Immature natural killer cell (primary cell): ENCODE results near the gene VWA8. TPM values are rescaled to one million over a fixed set of nuclear protein-coding genes. Genes with fewer than 3 reads are reported as not detected.

Experiments
- DNase-seq, 3 donors: peaks; one replicate each; pipeline ENCODE4 v3.0.0; 2022; ENCODE audit warnings: mixed read lengths in 1 of 3
- H3K27ac Mint-ChIP-seq, 6 donors: one replicate each; pipeline ENCODE4 v1.8.0; 2020; ENCODE audit warnings: mixed read lengths in 6 of 6, mild to moderate bottlenecking in 5 of 6, inconsistent platforms in 4 of 6, moderate library complexity in 3 of 6
- H3K27me3 Mint-ChIP-seq, 3 donors: one replicate each; pipeline ENCODE4 v1.8.0; 2020 to 2021; ENCODE audit warnings: low read depth in 3 of 3, mild to moderate bottlenecking in 3 of 3, mixed read lengths in 3 of 3, moderate library complexity in 3 of 3, inconsistent platforms in 1 of 3
- H3K36me3 Mint-ChIP-seq, 3 donors: one replicate each; pipeline ENCODE4 v1.8.0; 2020; ENCODE audit warnings: mixed read lengths in 3 of 3, inconsistent platforms in 2 of 3, mild to moderate bottlenecking in 2 of 3
- H3K4me1 Mint-ChIP-seq, 2 donors: one replicate each; pipeline ENCODE4 v1.8.0; 2020; ENCODE audit warnings: inconsistent platforms in 2 of 2, mild to moderate bottlenecking in 2 of 2, mixed read lengths in 2 of 2, moderate library complexity in 1 of 2
- H3K4me3 Mint-ChIP-seq, 5 donors: one replicate each; pipeline ENCODE4 v1.8.0; 2020; ENCODE audit warnings: mild to moderate bottlenecking in 5 of 5, mixed read lengths in 5 of 5, inconsistent platforms in 3 of 5, moderate library complexity in 3 of 5
- H3K9me3 Mint-ChIP-seq, 6 donors: one replicate each; pipeline ENCODE4 v1.8.0; 2020; ENCODE audit warnings: mild to moderate bottlenecking in 6 of 6, mixed read lengths in 6 of 6, inconsistent platforms in 4 of 6, moderate library complexity in 3 of 6
- polyA plus RNA-seq, 3 donors: library from polyadenylated mRNA; unstranded; fragments of 300-500 nt; fragmentation: Illumina TruSeq; gene quantifications; one replicate each; pipeline ENCODE4 v1.2.3, GENCODE V29; 2021

The VWA8 gene
- polyA plus RNA-seq, 3 donors from 2014 or later = 3.0 to 4.9 (median 3.2) TPM

DNA sequence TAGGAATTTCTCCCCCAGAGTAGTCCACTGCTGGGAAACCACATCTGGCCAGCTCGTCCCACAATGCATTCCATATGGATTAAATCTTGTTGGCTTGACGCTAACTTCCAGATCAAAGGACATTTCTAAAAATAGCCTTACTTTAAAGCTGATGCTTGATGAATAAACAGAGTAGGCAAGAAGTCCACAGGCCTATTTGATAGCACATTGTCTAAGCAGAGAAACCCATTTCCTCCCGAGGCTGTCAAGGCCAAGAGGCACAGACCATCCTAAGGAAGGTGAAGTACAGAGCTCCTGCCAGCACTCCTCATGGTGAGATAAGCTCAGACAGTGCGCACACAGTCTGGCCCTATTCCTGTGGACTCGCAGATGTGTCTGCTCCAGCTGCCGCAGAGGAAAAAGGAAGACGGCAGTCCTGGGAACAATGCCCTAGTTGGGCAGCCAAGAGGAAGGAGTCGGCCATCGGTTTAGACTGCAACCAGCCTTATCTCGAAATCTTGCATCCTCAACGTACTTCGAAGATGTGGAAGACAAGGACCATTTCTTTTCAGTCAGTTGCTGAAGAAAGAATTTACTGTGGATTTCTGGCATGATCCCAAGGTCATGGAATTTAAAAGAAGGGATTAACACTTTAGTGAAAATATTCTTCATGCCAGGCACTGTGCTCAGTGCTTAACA is 346.8 kb downstream of the VWA8 start:
- H3K27ac Mint-ChIP-seq = no peak overlapping the region

DNA sequence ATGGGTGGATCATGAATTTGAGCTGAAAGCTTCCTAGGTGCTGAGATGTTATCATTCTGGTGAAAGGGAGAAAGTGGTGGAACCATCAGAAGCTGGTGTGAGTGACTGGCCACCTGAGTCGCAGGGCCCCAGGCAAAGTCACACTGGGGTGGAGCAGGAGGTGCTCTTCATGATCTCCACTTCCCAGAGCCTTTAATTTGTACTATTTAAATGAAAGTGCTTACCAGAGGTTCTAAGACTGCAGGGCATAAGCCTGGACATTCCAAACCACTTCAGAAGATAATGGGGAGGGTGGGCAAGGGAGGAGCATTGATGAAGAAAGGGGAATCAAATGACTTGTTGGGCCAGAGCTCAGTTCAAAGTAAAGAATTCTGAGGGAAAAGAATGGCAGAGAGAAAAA is 347.4 kb downstream of the VWA8 start:
- H3K4me3 Mint-ChIP-seq = no peak overlapping the region
- DNase-seq = no peak
- H3K27ac Mint-ChIP-seq = no peak overlapping the region
- H3K27me3 Mint-ChIP-seq = no peaks in the 10 kb centered on the region
- H3K4me1 Mint-ChIP-seq = no peaks in the 10 kb centered on the region
- peaks cover 31 to 43% (median 33%) of the 10 kb centered on the region in 3 donors for H3K36me3 Mint-ChIP-seq
- no peaks in the 10 kb centered on the region for H3K9me3 Mint-ChIP-seq

More for the DNA sequence above, 346.8 kb downstream of the VWA8 start:
- Mint-ChIP-seq H3K36me3 (peaks cover 25 to 38% (median 30%) of the 10 kb centered on the region in 3 donors), H3K9me3 (no peaks in the 10 kb centered on the region), H3K4me3 (no peak overlapping the region), H3K27me3 (no peaks in the 10 kb centered on the region), H3K4me1 (no peaks in the 10 kb centered on the region)
- DNase-seq = no peak

DNA sequence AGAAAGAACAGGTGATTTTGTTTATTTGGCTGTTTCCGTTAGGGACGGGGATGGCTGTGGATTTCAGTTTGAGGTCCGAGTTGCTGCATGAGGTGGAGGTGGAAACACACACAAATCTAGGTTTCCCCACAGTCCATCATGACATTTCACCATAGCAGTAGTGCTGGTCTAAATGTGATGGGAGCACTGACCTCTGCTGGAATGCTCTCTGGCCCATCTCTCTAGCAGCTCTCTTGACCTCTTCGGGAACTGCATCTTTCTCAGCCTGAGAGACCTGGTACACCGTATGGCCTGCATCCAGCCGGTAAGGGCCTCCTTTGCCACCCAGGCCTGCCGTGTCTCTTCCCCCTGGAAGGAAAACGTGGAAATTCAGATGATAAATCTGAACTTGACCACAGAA is 349.5 kb downstream of the VWA8 start:
- H3K4me1 Mint-ChIP-seq = no peaks in the 10 kb centered on the region
- peaks cover 31 to 47% (median 34%) of the 10 kb centered on the region in 3 donors for H3K36me3 Mint-ChIP-seq
- H3K9me3 Mint-ChIP-seq = no peaks in the 10 kb centered on the region
- no peak overlapping the region for H3K4me3 Mint-ChIP-seq
- H3K27ac Mint-ChIP-seq = no peak overlapping the region
- no peaks in the 10 kb centered on the region for H3K27me3 Mint-ChIP-seq
- no peak for DNase-seq

DNA sequence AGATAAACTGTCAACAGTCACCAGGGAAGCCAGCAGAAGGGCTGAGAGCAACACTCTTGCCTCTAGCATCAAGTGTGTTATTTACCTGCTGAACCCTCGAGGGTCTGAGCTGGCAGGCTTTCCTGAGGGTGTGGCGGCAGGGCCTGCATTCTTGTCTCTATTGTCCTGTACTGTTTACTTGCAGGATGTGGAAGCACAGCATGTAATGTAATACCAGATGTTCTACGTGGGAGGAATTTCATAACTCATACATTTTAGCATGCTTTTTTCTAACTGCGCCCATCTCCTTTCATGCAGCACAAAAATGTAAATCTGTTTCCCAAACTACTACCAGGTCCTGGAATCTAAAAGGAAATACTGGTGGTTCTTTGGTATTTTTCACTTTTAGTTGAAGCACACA is 350.5 kb downstream of the VWA8 start:
- H3K27ac Mint-ChIP-seq = peak overlapping the region in 1 of 6 donors; percentile 7
- H3K4me1 Mint-ChIP-seq = no peaks in the 10 kb centered on the region
- no peak for DNase-seq
- no peak overlapping the region for H3K4me3 Mint-ChIP-seq
- peaks cover 34 to 49% (median 39%) of the 10 kb centered on the region in 3 donors for H3K36me3 Mint-ChIP-seq
- peaks cover 0 to 1% (median 0%) of the 10 kb centered on the region in 3 donors for H3K27me3 Mint-ChIP-seq
- H3K9me3 Mint-ChIP-seq = no peaks in the 10 kb centered on the region

DNA sequence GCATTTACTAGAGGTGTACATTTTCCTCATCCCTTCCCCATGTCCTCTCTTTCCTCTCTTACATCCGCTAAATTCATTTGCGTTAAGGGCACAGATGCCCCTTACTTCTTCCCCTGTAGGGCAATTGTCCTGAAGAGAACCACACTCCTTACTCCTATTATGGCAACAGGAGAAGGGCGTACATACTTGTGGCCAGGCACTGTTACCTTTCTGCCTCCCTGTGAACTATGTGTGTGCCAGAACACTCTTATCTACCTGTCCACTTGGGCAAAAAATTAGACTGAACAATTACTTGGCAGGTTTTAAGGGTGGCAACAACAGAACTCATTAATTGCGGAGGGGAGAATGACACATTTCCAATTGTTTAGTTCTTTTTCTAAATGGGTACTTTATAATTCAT is 351.1 kb downstream of the VWA8 start:
- Mint-ChIP-seq H3K4me1 (no peaks in the 10 kb centered on the region), H3K4me3 (no peak overlapping the region), H3K9me3 (no peaks in the 10 kb centered on the region), H3K27me3 (peaks cover 0 to 1% (median 0%) of the 10 kb centered on the region in 3 donors), H3K36me3 (peaks cover 36 to 51% (median 39%) of the 10 kb centered on the region in 3 donors), H3K27ac (no peak overlapping the region)
- no peak for DNase-seq

DNA sequence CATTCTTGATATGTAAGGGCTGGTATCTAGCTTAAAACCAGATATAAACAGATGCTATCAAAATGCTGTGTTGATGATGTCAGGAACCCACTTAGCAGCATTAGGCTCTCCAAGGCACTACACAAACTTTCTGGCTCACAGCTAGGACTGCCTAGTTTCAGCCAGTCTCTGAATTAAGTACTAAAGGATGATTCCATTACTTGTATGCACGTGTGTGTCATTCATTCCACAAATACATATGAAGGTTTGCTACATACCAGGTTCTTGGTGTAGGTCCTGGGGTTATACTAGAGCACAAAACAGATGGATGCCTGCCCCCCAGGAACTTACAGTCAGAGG is 352.1 kb downstream of the VWA8 start:
- Mint-ChIP-seq H3K9me3 (no peaks in the 10 kb centered on the region), H3K27me3 (peaks cover 0 to 3% (median 0%) of the 10 kb centered on the region in 3 donors), H3K36me3 (peaks cover 35 to 52% (median 37%) of the 10 kb centered on the region in 3 donors), H3K4me1 (no peaks in the 10 kb centered on the region), H3K4me3 (no peak overlapping the region), H3K27ac (no peak overlapping the region)
- no peak for DNase-seq

DNA sequence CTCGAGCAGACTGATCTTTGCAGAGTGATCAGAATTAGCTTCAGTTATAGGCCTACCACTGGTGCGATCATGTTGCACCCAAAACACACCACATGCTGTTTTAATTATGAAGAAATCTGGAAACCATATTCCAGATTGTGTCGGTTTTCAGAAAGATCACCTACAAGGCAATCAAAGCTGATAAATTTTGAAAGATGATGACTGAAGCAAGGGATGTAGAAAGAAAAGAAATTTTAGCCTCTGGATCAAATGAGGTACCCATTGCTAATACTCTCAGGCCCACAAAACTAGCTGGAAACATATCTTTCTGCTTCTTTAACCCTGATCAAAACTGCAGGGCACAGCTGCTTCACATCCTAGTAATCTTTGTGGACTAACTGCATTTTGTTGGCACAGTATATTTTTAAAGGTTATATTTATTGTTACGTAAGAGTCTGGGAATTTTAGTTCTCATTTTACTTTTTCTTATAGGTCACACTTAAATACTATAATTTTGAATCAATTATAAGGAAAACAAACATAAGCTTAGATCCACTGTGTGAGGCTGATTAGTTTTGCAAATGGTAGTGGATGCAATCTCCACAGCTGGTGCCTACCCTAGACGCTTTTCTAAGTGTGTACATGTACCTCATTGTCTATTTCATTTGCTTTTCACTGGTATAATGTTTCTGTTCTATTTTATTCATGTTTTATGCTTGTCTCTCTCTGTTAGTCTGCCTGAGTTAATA is 352.6 kb downstream of the VWA8 start:
- no peaks in the 10 kb centered on the region for H3K4me1 Mint-ChIP-seq
- no peak for DNase-seq
- H3K9me3 Mint-ChIP-seq = no peaks in the 10 kb centered on the region
- H3K27ac Mint-ChIP-seq = no peak overlapping the region
- H3K27me3 Mint-ChIP-seq = peaks cover 0 to 3% (median 0%) of the 10 kb centered on the region in 3 donors
- H3K36me3 Mint-ChIP-seq = peaks cover 34 to 54% (median 37%) of the 10 kb centered on the region in 3 donors
- no peak overlapping the region for H3K4me3 Mint-ChIP-seq

DNA sequence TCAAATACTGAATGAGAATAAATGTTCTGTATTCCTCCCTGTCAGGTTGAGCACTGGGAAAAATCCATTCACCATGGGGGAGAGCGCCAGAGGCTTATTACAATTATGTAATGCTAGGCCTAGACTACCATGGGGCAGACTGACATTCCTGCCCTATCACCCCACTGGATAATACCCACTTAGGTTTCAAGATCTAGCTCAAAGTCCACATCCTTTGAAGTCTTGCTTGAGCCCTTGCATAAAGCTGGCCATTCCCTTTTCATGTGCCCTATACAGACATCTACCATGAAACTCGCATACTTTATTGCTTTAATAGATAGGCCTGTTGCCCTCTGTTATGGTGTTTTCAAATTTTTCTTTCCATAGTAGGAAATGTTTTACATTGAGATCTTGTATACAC is 354.3 kb downstream of the VWA8 start:
- no peak for DNase-seq
- Mint-ChIP-seq H3K9me3 (no peaks in the 10 kb centered on the region), H3K4me3 (no peak overlapping the region), H3K36me3 (peaks cover 34 to 50% (median 38%) of the 10 kb centered on the region in 3 donors), H3K4me1 (no peaks in the 10 kb centered on the region), H3K27me3 (peaks cover 0 to 3% (median 0%) of the 10 kb centered on the region in 3 donors), H3K27ac (no peak overlapping the region)

DNA sequence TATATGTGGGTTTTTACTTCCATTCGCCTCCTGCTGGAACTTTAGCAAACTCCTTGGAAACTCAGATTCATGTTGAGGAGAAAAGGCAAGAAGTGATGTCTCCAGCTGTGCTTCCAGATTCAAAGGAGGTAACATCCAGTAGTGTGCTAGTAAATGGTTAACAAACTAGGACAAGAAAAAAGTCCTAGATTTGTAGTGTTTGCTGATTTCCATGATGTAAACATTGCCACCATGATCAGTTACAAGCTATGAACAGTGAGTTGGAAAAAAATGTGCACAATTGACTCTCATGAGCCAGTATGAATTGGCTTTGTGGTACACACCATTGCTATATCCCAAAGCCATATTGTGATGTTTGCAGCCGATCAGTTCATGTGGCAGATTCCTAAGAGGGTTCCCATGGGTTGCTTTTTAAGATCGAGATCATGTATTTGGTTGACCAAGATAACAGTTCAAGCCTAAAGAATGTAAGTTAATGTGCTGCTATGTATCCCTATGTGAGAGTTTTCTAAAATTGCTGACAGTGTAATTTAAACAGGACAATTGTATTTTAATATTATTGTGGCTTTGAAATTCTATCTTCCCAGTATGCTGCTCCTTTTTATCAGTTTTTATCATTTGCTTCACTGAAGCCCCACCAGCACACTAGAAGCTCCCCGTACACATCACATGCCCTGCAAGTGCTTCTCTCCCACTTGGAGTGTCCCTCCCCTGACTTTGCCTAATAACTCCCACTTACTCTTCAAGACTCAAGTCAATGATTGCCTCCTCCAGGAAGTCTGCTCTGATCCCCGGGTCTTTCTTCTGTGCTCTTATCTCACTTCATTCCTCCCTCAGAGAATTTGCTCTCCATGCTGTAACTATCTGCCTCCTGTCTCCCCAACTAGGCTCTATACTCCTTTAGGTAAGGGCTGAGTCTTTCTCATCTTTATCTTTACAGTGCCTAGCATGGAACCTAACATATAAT is 355.3 kb downstream of the VWA8 start:
- no peak overlapping the region for H3K27ac Mint-ChIP-seq

DNA sequence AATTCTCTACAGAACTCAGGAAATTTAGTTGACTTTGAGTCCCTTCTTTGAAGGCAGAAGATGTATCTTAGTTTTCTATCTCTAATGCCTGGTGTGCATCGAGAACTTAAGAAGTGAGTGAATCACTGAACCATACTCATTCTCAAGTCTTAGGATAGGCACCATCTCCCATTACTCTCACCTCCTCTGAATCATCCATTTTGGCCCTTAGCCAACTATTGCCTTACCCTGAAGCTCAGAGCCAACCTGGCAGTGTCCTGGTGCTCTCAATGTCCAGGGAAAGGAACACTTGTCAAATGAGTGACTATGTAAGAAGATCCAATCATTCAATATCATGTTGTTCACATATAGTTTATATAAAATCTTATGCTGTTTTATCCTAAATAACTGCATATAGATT is 357.0 kb downstream of the VWA8 start:
- H3K27ac Mint-ChIP-seq = no peak overlapping the region
- peaks cover 0 to 3% (median 0%) of the 10 kb centered on the region in 3 donors for H3K27me3 Mint-ChIP-seq
- no peak overlapping the region for H3K4me3 Mint-ChIP-seq
- H3K9me3 Mint-ChIP-seq = no peaks in the 10 kb centered on the region
- no peaks in the 10 kb centered on the region for H3K4me1 Mint-ChIP-seq
- H3K36me3 Mint-ChIP-seq = peaks cover 33 to 49% (median 38%) of the 10 kb centered on the region in 3 donors
- DNase-seq = no peak

More for the DNA sequence above, 355.3 kb downstream of the VWA8 start:
- no peak overlapping the region for H3K4me3 Mint-ChIP-seq
- no peaks in the 10 kb centered on the region for H3K9me3 Mint-ChIP-seq
- no peak for DNase-seq
- peaks cover 36 to 46% (median 42%) of the 10 kb centered on the region in 3 donors for H3K36me3 Mint-ChIP-seq
- H3K27me3 Mint-ChIP-seq = peaks cover 0 to 3% (median 0%) of the 10 kb centered on the region in 3 donors
- H3K4me1 Mint-ChIP-seq = no peaks in the 10 kb centered on the region

DNA sequence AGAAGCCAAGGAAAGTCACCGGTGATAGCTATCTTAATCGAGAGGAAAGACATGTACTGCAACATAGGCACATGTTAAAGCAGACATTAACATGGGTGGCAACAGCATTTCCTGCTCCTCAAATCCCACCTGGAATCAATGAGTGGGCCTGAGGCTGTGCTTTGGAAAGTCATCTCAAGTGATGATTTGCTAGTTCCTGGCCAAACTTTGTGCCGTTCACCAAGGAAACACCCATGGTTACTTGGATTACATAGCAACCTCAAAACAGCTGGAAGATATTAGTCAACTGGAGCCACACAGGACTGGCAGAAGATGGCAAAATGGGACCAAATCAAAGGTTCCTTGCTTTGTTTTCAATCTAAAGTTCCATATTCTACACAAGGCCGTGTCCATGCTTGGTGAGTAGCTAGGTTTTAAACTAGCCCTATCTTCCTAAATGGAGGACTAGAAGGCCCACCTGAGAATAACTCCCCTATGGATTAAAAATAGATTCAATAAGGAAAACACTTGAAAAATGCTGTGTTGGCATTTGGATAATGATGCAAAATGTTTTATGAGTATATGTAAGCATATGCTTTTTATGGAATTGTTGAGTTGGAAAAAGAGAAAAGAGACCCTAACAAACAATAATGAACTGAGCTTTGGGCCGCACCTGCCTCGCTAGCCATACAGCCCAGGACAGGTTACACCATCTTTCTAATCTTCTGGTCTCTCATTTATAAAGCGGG is 359.0 kb downstream of the VWA8 start:
- H3K9me3 Mint-ChIP-seq = no peaks in the 10 kb centered on the region
- DNase-seq = no peak
- H3K27ac Mint-ChIP-seq = no peak overlapping the region

DNA sequence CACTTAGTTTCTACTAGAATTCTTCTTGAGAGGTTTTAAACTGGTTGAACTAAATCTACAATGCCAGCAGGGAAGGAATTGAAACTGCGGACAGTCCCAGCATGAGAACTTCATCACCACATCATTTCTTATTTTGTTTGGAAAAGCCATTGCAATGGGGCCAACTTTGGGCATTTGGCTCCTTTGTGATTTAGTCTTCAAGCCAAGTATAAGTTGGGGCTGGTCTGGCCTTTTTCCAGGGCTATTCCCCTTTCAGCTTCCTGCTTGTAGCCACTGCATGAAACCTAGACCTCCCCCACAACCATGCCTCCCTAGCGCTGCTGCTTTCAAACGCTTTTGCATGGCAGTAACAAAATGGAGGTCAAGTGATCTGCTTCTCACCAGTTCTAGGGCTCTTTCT is 361.3 kb downstream of the VWA8 start:
- peaks cover 9 to 14% of the 10 kb centered on the region in 2 donors for H3K4me1 Mint-ChIP-seq
- no peak overlapping the region for H3K27ac Mint-ChIP-seq
- no peaks in the 10 kb centered on the region for H3K9me3 Mint-ChIP-seq
- no peak overlapping the region for H3K4me3 Mint-ChIP-seq
- no peak for DNase-seq
- H3K27me3 Mint-ChIP-seq = no peaks in the 10 kb centered on the region
- H3K36me3 Mint-ChIP-seq = peaks cover 22 to 35% (median 24%) of the 10 kb centered on the region in 3 donors

More for the DNA sequence above, 359.0 kb downstream of the VWA8 start:
- H3K4me3 Mint-ChIP-seq = no peak overlapping the region
- peaks cover 2 to 3% of the 10 kb centered on the region in 2 donors for H3K4me1 Mint-ChIP-seq
- peaks cover 0 to 3% (median 0%) of the 10 kb centered on the region in 3 donors for H3K27me3 Mint-ChIP-seq
- H3K36me3 Mint-ChIP-seq = peaks cover 30 to 44% (median 31%) of the 10 kb centered on the region in 3 donors
